OCI-LY3 (cell line): Measurements from ENCODE around the gene TRIM39.

Experiments used
- CTCF ChIP-seq: fragments of 200-600, 300-600 bp; sonication (generic); IDR thresholded peaks from 2 replicates; pipeline ENCODE4 v1.5.1; 2014; ENCODE audit warnings: antibody characterized with exemption, low read length, low read depth
- EZH2phosphoT487 ChIP-seq: fragments of 200-600 bp; shearing (Covaris generic); IDR thresholded peaks from 2 replicates; pipeline ENCODE4 v1.6.1; 2018; ENCODE audit warnings: antibody characterized with exemption, mixed run types, low read depth

GRCh38 chr6:30386166-30386565 lies 59.4 kb downstream of the TRIM39 start:
- no peak for TF ChIP-seq CTCF
- no peak for TF ChIP-seq EZH2phosphoT487
